Left renal cortex interstitium (tissue), 4 donors: ENCODE measurements around the gene CDKN2B. TPM values are rescaled to one million over a fixed set of nuclear protein-coding genes. Genes with fewer than 3 reads are reported as not detected.

Experiments used
- DNase-seq, 4 donors: peaks; one replicate each; pipeline ENCODE4 v3.0.0-alpha.2; 2013; ENCODE audit warnings: low read depth in 4 of 4, low spot score in 2 of 4, missing footprints in 1 of 4
- polyA plus RNA-seq, 4 donors: library from polyadenylated mRNA; unstranded; fragments of 120-200 nt; gene quantifications; one replicate each; pipeline ENCODE4 v1.2.1, GENCODE V29; 2013; ENCODE audit not compliant: insufficient read length in 4 of 4

CDKN2B gene
- polyA plus RNA-seq, 4 donors: 0.21 to 0.72 (median 0.42) TPM

- DNase-seq: no peak
Observed at GRCh38 chr9:22036866-22037626, 27.9 kb upstream of the CDKN2B start.

- no peak for DNase-seq
Observed at GRCh38 chr9:22035591-22036011, 26.5 kb upstream of the CDKN2B start.

- no peak for DNase-seq
Observed at GRCh38 chr9:22033012-22033630, 24.0 kb upstream of the CDKN2B start.

- DNase-seq: no peak
Observed at GRCh38 chr9:22031655-22032411, 22.7 kb upstream of the CDKN2B start.

- DNase-seq: no peak
Observed at GRCh38 chr9:22030101-22030598, 21.0 kb upstream of the CDKN2B start.

GRCh38 chr9:22029231-22029630, 20.1 kb upstream of the CDKN2B start:
- DNase-seq: no peak

GRCh38 chr9:22028394-22028793, 19.3 kb upstream of the CDKN2B start:
- DNase-seq: no peak

- DNase-seq: no peak
Observed at GRCh38 chr9:22026696-22027095, 17.6 kb upstream of the CDKN2B start.

GRCh38 chr9:22022396-22022795, 13.3 kb upstream of the CDKN2B start:
- no peak for DNase-seq

GRCh38 chr9:22010866-22011625, 1.9 kb upstream of the CDKN2B start:
- peak in 1 of 4 donors; percentile 59 for DNase-seq

- DNase-seq: no peak
Observed at GRCh38 chr9:22009506-22009867, 382 bp upstream of the CDKN2B start.

GRCh38 chr9:22008384-22008716, 755 bp downstream of the CDKN2B start:
- DNase-seq: no peak

- no peak for DNase-seq
Observed at GRCh38 chr9:22005702-22006606, 3.2 kb downstream of the CDKN2B start.

- DNase-seq: no peak
Observed at GRCh38 chr9:22005021-22005701, 3.9 kb downstream of the CDKN2B start.

- no peak for DNase-seq
Observed at GRCh38 chr9:22002038-22002437, 7.1 kb downstream of the CDKN2B start.

- DNase-seq: no peak
Observed at GRCh38 chr9:21998026-21998425, 11.1 kb downstream of the CDKN2B start.

- no peak for DNase-seq
Observed at GRCh38 chr9:21997480-21997879, 11.6 kb downstream of the CDKN2B start.

- DNase-seq: no peak
Observed at GRCh38 chr9:21996858-21997257, 12.2 kb downstream of the CDKN2B start.

GRCh38 chr9:21996438-21996837, 12.7 kb downstream of the CDKN2B start:
- DNase-seq: no peak
